Activated effector memory CD4-positive, alpha-beta T cell treated with Interleukin-2 at 50 U/mL for 16 hours (primary cell): ENCODE results near the gene APOBEC4.
A peak's percentile ranks its signal among the peaks of the same experiment; 100 is the strongest.

Experiments
- DNase-seq: peaks from one replicate; pipeline ENCODE4 v3.0.0-alpha.2; 2020

Gene APOBEC4

DNA sequence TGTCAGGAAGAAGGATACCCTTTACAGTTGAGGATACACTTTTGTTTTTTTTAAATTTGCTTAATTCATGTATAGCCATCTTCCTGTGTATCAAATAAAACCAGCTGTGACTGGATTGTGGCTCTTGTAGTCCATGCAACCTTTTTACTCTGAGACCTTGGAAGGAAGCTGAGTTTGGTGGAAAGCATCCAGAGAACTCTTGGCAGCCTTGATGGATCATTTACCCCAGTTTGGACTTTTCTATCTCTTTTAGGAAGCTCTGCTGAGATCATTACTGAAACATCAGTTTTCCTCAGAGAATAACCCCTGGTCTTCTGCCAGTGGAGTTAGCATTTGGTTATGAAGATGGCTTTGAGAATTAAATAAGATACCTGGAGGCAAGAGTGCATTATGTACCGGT is 21.2 kb upstream of the APOBEC4 start:
- DNase-seq = no peak

DNA sequence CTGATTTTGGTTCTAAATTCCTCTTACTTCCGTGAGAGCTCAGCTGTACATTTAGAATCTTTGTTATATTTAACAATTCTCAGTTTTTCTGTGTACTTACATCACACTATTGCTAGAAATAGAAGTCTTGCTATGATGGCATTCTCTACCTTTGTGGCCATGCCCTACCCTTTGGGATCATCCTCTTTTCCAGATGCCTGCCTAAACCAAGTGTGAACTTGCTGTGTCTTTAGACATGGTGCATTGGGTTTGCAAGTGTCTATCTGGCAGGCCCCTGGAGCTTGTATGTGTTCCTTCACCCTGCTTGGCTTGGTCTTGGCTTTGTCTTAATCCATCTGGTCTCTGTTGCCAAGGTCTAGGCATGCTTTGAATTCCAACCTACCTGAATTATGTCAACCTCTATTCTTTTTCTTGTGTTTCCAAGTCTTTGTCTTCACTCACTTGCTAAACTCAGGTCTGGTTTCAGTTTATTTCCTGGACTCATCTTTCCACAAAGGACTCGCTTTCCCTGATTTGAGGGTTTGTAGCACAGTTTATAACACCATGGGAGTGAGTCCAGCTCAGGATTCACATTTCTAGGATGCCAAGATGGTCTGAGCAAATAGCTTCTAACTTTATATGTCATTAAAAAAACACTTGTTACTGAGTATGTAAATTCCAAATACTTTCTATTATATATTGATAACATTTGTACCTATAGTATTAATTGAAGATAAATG is 20.6 kb upstream of the APOBEC4 start:
- DNase-seq = no peak

DNA sequence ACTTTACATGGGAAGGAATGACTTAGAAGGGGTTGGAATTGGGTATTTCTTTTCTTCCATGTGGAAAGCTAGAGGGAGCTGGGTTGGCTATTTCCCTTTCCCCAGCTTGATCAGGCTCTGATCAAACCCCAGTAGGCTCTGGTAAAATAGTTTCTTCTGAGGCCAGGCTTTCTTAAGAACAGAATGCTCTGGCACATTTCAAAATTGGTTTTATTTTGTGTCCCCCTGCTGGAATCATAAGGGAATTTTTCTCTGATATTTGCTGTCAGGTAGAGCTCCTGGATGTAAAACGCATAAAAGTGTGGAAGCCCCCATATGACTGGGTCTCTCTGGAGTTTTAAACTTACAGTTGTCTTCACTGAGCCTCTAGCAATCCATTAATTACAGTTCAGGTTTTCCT is 17.1 kb upstream of the APOBEC4 start:
- DNase-seq = no peak

DNA sequence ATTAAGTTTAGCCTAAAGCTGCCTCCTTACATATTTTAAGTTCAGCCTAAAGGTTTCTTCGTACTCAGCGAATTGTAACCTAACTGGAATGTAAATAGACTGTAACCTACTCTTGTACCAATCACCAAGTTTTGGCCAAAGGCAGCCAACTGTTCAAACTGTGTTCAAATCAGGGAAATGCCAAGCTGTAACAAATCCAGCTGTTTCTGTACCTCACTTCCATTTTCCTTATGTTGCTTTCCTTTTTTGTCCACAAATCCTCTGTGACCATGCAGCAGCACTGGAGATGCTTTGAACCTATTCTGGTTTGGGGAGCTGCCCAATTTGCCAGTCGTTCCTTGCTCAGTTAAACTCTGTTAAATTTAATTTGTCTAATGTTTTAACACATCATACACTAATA is 3.2 kb upstream of the APOBEC4 start:
- no peak for DNase-seq

DNA sequence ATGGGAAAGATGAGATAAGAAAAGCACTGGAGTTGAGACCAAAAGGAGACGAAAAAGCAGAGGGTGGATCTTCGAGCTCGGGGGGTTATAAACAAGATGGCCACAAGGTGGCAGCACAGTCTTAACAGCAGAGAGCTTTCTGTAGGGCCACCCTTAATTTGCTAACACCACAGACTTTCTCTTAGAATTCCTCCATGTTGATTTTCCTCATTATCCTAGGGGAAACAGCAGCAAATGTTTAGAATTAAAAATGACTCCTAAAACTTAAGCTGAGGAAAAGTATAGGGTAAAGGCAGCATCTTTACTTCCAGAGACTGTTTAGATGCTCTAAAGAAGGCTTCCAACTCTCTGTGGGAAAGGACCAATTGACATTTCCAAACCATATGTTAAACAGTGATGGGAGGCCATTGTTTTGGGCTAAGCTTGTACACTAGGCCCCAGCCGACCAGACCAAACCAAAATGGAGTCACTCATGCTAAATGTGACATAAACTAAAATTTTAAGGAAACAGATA is 2.5 kb upstream of the APOBEC4 start:
- peak; percentile 53 for DNase-seq

DNA sequence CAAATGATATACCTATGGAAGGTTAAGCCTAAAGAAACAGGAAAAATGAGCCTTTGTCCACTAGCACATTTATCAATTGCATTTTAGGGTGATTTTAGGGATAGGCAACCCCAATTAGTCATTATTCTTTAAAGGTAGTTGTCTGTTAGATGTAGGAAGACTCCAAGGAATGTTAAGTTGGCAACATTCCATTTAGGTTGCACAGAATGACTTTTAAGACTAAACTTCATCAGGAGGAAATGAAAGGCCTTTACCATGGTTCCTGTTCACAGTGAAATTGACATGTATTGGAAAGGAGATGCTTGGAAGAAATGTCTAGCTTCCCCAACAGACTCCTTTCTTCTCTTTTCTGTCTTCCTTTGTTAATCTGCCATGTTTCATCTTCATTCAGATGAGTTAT is 1.6 kb upstream of the APOBEC4 start:
- no peak for DNase-seq

DNA sequence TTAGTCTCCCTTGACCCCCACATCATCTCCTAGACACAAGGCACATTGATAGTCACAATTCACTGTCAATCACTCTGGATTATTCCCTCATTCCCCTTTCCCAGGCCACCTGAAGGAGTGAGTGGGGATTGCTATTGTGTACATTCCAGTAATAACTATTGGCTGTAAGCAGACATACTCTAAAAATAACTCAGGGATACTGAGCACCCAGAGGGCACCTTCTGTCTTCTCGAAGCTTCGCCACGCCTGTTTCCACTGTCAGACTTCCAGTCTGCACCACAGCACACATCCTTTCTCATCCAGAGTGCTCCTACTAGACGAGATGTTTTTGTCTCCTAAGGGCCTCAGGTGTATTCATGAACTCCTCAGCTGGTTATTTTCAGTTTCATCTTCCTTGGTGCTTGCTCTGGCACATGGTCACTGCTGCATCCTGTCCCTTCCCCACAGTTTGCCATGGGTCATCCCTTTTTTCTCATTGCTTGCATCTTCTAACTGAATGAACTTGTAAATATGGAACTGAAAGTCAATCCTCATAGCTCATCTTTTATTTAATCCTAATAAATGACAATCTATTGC is 848 bp upstream of the APOBEC4 start:
- DNase-seq = no peak

DNA sequence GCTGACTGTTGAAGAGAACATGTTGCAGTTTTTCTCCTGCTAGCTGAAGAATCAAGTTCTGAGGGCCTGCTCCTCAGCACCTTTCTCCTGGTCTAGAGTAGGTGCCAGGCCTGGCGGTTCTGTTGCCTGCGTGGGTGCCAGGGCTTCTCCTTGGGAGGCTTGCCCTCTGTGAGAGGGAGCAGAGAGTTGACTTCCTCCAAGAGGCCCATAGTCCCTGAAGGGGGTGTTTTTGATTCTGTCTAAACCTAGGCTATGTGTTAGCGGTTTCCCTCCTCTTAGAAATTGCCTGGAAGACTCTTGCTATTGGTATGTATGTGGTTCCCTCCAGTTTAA is 312 bp upstream of the APOBEC4 start:
- no peak for DNase-seq

DNA sequence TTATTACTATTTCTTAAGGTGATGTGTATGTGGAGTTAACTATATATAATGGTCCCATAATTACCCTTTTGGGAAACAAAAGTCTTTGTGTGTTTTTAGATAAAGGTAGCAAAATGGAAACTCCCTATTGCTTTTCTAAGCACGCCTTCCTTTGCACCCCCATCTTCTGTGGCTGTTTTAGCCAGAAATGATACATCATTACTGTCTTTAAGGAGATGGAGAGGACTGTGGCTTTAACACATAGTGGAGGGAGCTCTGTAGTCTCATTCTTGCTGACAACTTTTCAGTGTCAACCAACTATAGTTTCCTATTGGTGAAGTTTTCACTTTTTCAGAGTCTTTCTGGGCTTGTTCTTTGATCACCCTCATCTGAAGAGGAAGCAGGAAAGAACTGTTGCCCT is 1.0 kb downstream of the APOBEC4 start:
- no peak for DNase-seq

DNA sequence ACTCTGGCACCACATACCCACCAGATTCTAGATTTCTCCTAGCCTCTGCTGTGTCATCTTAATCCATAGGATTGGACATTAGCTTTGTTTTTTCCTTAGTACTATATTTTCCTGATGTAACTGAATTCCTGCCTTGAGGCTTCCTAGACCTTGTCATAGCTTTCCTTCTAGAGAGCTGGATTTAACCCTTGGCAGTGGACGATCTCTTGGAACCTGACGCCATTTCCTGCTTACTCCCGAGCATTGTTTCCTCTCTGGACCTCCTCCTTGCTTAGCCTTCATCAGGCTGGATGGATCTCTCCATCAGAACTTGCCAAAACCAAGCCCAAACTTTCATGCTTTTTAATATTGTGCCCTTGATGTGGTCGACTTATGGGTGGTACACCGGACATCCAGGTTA is 1.5 kb downstream of the APOBEC4 start:
- DNase-seq = no peak

DNA sequence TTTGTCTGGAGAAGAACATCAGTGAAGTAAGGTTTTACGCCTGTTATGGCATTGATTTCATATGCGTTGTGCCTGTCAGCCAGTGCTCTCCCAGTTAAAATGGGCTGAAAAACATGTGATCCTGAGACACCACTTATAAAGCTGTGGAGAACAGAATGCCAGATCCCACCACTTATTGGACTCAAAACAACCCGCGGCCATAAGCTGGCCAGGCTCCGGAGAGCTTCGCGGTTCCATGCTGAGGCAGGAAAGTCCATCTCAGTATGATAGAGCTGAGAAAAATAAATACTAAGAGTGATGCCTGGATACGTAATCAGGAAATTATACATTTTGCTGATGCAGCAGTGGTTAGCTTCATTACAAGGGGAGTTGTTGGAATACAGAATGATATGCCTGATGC is 5.1 kb downstream of the APOBEC4 start:
- no peak for DNase-seq

DNA sequence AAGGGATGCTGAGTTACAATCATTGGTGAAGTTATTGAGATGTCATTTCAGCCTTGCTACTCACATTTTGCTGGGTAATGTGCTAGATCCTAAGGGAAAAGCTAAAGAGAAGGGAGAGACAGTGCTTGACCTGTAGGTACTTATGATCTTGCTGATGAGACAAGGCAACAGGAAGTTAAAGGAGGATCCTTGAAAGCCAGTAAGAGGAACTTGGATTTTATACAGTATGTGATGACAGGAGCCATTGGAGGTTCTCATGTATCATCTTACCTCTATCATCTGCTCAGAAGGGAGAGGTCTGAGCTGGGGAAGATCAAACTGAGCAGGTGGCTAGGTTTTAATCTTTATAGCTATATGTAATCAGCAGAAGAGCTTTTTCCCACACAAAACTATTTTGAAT is 6.3 kb downstream of the APOBEC4 start:
- no peak for DNase-seq

DNA sequence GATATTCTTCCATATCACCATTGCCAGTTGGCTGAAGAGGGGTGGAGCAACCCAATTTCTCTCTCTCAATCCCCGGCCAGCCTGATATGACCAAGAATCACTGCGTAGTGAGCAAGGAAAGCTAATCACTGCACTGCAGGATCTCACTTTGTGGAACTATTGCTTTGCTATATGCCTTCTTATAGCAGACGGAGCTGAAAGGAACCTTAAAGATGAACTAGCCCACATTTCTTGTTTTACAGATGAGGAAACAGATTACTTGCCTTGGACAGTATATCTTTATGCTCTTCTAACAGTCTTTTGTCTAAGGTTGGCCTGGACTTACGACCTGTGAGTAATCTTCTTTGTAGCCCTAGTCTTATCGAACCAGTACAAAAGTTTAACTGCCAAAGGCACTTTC is 7.6 kb downstream of the APOBEC4 start:
- no peak for DNase-seq

DNA sequence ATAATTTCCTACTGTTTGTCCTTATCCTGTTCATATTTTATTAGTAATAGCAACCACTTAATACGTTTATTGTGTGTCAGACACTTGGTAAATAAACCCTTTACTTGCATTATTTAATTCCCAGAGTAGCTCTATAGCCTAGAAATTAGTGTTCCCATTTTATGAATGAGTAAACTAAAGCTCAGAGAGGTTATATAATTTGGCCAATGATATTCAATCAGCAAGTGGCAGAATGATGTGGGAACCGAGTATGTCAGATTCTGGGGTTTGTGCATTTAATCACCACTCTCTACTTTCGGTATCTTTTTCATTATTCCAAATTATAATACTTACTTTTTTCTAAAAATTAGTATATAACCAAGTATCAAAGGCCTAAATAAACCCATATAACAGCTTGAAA is 10.9 kb downstream of the APOBEC4 start:
- no peak for DNase-seq

DNA sequence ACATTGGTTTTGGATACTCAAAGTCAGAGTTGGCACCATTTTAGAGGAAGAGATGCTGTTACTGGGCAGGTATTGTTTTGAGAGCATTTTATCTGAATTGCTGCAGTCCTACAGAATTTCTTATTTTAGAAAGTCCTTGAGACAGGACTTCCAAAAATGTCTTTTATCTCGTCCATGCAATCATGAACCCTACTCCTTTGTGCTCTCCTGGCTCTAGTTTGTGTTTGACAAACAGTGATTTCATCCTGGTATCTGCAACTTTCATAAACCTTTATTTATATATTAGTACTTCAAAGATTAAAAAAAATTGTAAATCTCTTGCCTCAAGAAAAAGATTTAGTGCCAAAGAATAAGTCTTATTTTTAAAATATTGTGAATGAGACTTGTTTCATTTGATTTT is 12.9 kb downstream of the APOBEC4 start:
- no peak for DNase-seq

DNA sequence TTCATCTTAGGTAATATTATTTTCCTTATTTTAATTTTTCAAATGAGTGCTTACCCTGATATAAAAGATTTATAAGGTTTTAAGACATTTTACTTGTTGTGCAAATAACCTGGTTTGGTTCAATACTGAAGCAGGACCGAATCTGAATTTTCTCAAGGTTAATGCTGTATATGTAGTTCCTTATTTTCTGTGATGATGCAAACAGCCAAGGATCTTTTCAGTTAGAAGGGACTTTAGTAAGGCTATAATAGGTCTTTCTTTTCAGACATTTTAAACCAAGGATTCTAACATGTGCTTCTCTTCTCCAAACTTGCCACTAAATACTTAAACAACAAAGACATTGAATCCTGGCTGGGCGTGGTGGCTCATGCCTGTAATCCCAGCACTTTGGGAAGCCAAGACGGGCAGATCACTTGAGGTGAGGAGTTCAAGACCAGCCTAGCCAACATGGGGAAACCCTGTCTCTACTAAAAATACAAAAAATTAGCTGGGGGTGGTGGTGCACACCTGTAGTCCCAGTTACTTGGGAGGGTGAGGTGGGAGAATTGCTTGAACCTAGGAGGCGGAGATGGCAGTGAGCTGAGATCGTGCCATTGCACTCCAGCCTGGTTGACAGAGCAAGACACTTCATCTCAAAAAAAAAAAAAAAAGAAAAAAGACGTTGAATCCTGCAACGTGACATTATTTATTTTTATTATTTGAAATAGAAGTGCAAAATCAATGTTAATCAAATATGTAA is 14.3 kb downstream of the APOBEC4 start:
- no peak for DNase-seq

DNA sequence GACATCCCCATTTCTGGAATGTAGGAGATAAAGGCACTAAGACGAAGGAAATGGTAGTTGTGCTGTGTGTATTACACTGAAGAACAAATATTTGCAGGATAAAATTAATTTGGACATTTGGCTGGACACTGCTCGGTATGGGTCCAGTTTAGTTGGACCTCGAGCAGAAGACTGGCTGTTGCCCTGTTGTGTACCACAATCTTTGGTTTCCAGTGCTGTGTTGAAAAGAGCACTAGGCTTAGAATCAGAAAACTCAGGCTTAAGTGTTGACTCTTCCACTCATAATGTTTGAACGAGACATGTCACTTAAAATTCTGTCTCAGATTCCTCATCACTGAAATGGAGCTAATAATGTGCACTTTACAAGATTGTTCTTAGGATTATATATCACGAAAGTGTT is 16.3 kb downstream of the APOBEC4 start:
- DNase-seq = no peak

DNA sequence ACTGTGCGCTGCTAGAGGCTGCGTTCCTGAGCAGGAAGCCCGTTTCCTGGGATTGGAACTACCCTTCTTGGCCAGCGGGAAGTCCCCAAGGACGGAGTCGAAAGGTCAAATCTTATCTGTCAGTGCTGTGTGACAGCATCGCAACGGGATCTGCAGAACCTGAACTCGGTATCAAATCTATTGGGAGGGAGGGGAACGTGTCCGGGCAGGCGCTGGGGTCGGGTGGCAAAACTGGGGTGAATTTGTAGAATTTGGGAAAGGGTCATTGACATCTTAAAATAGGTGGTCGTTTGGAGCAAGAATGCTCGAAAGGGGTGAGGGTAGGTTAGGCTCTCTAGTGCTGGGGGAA is 16.8 kb downstream of the APOBEC4 start:
- DNase-seq = no peak

DNA sequence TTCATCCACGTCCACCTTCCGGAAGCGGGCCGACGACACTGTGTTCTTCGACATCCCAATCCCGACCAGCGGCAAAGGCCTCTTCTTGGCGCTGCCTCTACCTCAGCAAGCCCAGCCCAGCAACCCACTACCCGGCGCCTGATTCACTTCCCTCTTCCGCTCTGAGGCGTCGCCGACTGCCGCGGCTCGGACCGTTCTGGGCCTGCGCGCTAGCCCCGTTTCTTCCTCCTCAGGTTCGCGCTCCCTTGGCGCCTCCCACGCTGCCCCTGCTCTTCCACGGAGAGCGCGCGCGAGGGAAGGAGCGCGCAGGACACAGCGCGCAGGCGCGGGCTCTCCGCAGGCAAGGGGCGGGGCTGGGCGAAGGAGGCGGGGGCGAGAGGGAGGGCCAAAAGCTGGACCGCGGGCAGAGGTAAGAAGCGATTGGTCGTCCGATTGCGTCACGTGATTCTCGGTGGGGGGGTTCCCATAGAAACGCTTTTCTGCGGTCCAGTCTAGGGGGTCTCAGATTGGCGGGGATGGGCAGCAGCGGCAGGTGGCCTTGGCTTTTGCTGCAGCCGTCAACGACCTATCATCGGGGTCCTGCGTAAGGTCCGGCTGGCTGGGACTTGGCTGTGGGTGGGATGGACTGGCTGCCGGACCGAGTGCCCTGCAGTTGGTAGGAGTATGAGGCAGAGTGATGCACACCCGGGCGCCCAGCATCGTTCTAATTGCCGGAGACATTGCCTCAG is 17.3 kb downstream of the APOBEC4 start, which contains the start of gene ARPC5:
TSS of gene ARPC5 (minus strand) at position 178 of the 728 bp plus-strand sequence. CDS start at position 54, 124 bp downstream.
- peak; percentile 95 for DNase-seq

DNA sequence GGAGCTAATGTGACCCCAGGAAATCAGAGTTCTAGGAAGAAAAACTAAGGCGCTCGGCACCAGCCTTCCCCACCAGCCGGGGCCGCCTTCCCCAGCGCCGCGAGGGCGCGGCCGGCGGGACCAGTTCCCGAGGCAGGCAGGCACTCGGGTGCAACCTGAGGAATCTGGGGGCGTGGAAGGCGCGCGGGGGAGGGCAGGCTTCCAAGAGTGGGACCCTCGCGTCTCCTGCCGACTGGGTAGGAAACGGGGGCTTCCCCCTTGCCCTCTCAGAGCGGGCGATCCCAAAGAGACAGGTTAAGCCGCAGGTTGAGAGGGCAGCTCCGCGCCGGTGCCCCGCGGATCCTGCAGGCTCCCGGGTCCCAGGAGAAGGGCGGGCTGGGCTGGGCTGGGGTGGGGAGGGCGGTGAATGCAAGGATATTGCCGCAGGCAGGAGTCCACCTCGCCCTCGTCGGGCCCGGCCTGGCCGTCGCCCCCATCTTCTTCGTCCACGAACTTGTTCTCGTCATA is 18.0 kb downstream of the APOBEC4 start:
- peak; percentile 4 for DNase-seq

DNA sequence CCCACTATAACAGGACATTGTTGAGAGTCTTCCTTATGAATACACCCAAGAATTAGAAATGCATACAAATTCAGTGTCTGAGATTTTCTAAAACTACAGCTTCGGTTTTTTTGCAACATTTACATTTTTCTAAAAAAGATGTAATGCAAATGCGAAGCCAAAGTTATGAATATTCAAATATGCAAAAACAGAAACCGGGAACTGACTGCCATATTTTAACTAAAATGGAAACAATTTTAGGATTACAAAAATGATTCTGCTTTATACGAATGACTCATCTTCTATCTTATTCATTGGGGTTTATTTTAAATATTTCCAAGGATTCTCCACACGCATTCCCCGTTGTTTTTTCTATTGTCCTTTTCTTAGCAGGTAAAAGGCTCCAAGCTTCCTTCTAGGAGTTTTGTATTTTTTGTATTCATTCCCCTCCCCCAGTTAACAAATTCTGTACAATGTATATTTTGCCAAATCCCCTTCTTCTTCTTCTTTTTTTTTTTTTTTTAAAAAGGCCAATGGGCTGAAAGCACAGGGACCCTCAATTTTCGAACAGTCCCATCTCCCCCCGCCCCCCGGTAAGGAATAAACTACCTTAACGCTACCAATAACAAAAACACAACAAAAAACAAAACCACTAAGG is 18.6 kb downstream of the APOBEC4 start:
- no peak for DNase-seq

DNA sequence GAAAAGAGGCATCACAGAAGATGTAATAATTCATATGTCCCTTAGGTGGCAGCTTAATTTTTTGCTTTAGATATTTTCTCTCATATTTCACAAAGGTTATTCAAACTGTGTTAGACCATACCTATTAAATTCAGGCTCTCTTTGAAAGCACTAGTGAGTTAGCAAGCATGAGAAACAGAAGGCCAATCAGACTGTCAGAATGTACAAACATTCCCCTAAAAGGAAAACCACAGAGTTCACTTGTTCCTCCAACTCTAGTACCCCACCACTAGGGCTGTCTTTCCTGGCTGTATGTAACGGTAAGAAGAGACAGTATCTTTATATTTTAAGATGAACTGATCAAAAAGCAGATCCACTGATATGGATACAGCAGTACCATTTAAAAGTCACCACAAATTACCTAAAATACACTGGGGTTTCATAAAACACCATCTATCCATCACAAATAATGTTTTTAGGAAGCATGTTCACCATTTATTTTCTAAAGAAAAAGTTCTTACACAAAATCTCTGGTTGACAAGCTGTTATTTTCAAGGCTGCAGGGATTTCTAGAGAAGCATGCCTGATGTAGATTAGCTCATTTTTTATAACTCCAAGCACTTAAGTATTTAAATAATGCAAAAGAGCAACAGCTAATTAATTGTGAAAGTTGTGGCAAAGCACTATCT is 19.3 kb downstream of the APOBEC4 start:
- DNase-seq = no peak
